Gastrocnemius medialis (tissue), 4 donors: ENCODE measurements around the gene DLL4. TPM values are rescaled to one million over a fixed set of nuclear protein-coding genes. Genes with fewer than 3 reads are reported as not detected.
A peak's percentile ranks its signal among the peaks of the same experiment; 100 is the strongest.

Experiments
- ATAC-seq, 2 donors: fragments of 150-250 bp; one replicate each; pipeline ENCODE4 v1.9.1; 2016
- DNase-seq, 2 donors: peaks; one replicate each; pipeline ENCODE4 v3.0.0-alpha.2; 2019
- H3K27ac ChIP-seq, 4 donors: fragments of 200-600 bp; sonication (generic); 1 replicate in 1 of 4; 2 replicates in 3 of 4; pipeline ENCODE4 v1.5.1; 2016 to 2018; ENCODE audit warnings: mild to moderate bottlenecking in 2 of 4, moderate library complexity in 1 of 4
- H3K27me3 ChIP-seq, 3 donors: fragments of 200-600 bp; sonication (generic) in 2 of 3; 1 replicate in 1 of 3; 2 replicates in 2 of 3; pipeline versions ENCODE4 v1.5.1 to v1.6.0; 2016 to 2019; ENCODE audit warnings: mild to moderate bottlenecking in 1 of 3, moderate library complexity in 1 of 3
- H3K36me3 ChIP-seq, 2 donors: fragments of 200-600 bp; sonication (generic) in 1 of 2; one replicate each; pipeline ENCODE4 v1.5.1; 2017 to 2018
- H3K4me1 ChIP-seq, 2 donors: fragments of 200-600 bp; sonication (generic) in 1 of 2; one replicate each; pipeline ENCODE4 v1.5.1; 2016 to 2017; ENCODE audit warnings: mild to moderate bottlenecking in 2 of 2
- H3K4me3 ChIP-seq, 4 donors: fragments of 200-600 bp; sonication (generic) in 3 of 4; 1 replicate in 1 of 4; 2 replicates in 3 of 4; pipeline ENCODE4 v1.5.1; 2016 to 2019; ENCODE audit warnings: mild to moderate bottlenecking in 2 of 4
- H3K9me3 ChIP-seq, 3 donors: fragments of 200-600 bp; sonication (generic) in 2 of 3; 1 replicate in 1 of 3; 2 replicates in 2 of 3; pipeline ENCODE4 v1.5.1; 2016 to 2019
- POLR2A ChIP-seq, 2 donors: fragments of 450-650 bp; IDR thresholded peaks; one replicate each; pipeline ENCODE4 v1.6.1; 2017; ENCODE audit warnings: antibody characterized with exemption in 2 of 2, mild to moderate bottlenecking in 2 of 2, moderate library complexity in 2 of 2
- in situ Hi-C, 4 donors: fragments of 200-750 bp; cut with MboI; loops; one replicate each; pipeline versions ENCODE4 v1.15.0 to v1.8.0; 2017; ENCODE audit warnings: low sequenced_read_pairs in 4 of 4
- intact Hi-C: fragments of 100-400 bp; cut with DNase I; formaldehyde crosslinking; loops from one replicate; pipeline ENCODE4 v1.15.1; 2023; ENCODE audit warnings: low total_unique reads
- total RNA-seq, 4 donors: library from RNA; depleted of rRNA; stranded (reverse); fragments of >200 nt; gene quantifications; one replicate each; pipeline versions ENCODE4 v1.1.0 to v1.2.3, GENCODE V29; 2016
- TF ChIP-seq, protein P1 (sequence below), 5 experiments: fragments of 450-650 bp in 3 of 5; fragments of 200-600 bp in 2 of 5; sonication (generic) in 2 of 5; IDR thresholded peaks in 4 of 5; conservative IDR thresholded peaks in 1 of 5; 1 replicate in 4 of 5; 2 replicates in 1 of 5; pipeline ENCODE4 v1.5.1; 2016 to 2019; ENCODE audit warnings: antibody characterized with exemption in 5 of 5, mild to moderate bottlenecking in 3 of 5, moderate library complexity in 3 of 5

Gene DLL4
- total RNA-seq, 4 donors from 2014 or later: 5.9 to 15.7 (median 8.9) TPM

DNA sequence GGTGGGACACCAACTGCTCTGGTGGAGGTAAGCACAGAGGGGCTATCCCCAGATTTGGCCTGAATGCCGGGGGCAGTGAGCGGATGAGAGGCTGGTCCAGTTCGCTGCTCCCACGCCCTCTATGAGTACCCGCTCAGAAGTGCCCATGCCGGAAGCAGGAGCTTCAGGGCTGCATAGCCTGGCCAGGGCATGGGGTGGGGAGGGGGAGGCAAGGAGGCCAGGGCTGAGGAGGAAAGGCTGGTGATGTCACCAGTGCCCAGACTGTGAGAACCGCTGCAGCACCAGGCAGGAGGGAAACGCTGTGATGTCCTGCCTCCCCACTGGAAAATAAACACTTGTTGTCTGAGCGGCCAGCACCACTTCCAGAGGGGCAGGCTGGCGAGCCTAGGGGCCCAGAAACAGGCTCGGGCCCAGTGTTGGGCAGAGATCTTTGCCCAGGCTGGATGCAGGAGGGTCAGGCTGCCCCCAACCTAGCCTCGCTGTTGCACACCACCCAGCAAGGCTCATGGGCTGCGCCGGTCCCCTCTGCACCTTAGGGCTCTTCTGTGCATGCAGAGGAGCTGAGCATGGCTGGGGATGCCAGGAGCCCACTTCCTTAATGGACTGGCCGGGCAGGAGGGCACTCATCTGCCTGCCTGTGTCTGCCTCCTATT, 10.9 kb upstream of the DLL4 start:
- Histone ChIP-seq H3K27me3 (no peaks in the 10 kb centered on the region), H3K9me3 (no peaks in the 10 kb centered on the region), H3K36me3 (no peaks in the 10 kb centered on the region), H3K4me1 (peaks cover 5 to 8% of the 10 kb centered on the region in 2 donors), H3K4me3 (peak overlapping the region in 3 of 4 donors; percentile 22 to 32 (median 25)), H3K27ac (peak overlapping the region; percentile 47 to 74 (median 68))
- DNase-seq (no peak), ATAC-seq (peak in 1 of 2 donors; percentile 25)
- in situ Hi-C loops: no loop called here
- TF ChIP-seq POLR2A (IDR thresholded peaks at IDR 0.05): no peak
- TF ChIP-seq, protein P1, sequence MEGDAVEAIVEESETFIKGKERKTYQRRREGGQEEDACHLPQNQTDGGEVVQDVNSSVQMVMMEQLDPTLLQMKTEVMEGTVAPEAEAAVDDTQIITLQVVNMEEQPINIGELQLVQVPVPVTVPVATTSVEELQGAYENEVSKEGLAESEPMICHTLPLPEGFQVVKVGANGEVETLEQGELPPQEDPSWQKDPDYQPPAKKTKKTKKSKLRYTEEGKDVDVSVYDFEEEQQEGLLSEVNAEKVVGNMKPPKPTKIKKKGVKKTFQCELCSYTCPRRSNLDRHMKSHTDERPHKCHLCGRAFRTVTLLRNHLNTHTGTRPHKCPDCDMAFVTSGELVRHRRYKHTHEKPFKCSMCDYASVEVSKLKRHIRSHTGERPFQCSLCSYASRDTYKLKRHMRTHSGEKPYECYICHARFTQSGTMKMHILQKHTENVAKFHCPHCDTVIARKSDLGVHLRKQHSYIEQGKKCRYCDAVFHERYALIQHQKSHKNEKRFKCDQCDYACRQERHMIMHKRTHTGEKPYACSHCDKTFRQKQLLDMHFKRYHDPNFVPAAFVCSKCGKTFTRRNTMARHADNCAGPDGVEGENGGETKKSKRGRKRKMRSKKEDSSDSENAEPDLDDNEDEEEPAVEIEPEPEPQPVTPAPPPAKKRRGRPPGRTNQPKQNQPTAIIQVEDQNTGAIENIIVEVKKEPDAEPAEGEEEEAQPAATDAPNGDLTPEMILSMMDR (IDR thresholded peaks at IDR 0.05 in 4 of 5, conservative IDR thresholded peaks at IDR 0.05 in 1 of 5): no peak
- intact Hi-C loops: no loop called here

DNA sequence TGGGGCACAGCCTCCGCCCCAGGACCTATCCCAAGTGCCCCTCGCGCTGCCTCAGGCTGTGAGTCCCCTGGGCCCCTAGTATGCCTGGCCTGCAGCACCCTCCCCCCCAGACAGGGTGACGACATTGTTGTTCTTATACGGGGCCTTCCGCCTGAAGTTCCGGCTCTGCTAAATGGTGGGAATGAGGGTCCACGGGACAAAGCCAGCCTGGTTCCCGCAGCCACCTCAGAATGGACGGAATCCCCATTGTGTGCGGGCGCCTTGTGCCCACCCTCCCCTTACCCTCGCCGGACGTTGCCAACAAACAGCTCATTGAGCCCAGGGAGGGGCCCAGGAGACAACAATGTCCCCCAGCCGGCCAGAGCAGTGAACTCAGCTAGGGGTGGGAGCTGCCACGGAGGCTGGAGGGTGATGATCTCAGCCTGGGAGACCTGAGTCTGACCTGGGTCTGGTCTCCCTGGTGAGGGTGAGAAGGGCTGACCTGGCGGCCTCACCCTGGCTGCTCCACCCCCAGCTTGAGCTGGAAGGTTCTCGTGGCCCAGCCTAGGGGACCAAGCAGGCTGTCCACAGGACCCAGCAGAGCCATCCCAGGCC, 10.2 kb upstream of the DLL4 start:
- no peaks in the 10 kb centered on the region for H3K9me3 ChIP-seq
- TF ChIP-seq, protein P1 (IDR thresholded peaks at IDR 0.05 in 4 of 5, conservative IDR thresholded peaks at IDR 0.05 in 1 of 5): no peak
- no peak for TF ChIP-seq POLR2A (IDR thresholded peaks at IDR 0.05)
- in situ Hi-C loops: no loop called here
- H3K4me1 ChIP-seq: peaks cover 11 to 14% of the 10 kb centered on the region in 2 donors
- intact Hi-C loops: no loop called here
- H3K27ac ChIP-seq: peak overlapping the region; percentile 47 to 74 (median 68)
- H3K36me3 ChIP-seq: no peaks in the 10 kb centered on the region
- no peaks in the 10 kb centered on the region for H3K27me3 ChIP-seq
- no peak for ATAC-seq
- peak overlapping the region in 2 of 4 donors; percentile 22 to 25 for H3K4me3 ChIP-seq
- no peak for DNase-seq

DNA sequence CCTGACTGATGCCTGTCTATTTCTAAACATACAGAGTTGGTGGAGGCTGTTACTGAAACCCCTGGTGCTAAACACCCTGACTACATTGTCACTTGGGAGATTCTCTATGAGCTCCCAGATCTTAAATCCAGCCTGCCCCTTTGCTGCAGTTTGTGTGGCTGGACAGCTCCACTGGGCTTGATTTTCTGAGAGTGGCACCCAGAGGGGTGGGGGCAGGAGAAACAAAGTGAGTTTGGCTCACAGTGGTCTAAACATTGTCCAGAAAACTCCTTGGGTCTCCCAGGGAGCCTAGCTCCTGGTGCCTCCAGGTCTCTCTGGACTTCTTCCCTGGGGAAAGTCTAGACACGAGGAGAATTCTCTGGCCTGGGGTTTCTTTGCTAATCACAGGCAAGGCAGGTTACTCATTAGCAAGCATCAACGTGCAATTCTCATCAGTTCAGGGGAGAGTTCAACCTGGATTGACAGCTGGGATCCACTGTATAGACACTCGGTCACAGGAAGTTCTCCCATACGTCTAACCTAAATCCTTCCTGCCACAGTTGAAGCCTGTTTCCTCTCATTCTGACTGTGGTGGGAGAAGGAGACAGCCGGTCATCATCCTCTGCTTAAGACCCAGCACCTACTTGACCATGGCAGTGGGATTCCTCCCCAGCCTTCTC, 7.1 kb upstream of the DLL4 start:
- ATAC-seq (no peak), DNase-seq (no peak)
- in situ Hi-C loops (no loop called here), intact Hi-C loops (no loop called here)
- no peak overlapping the region for H3K4me3 ChIP-seq
- H3K4me1 ChIP-seq: peaks cover 26% of the 10 kb centered on the region in 2 donors
- no peaks in the 10 kb centered on the region for H3K36me3 ChIP-seq
- H3K27me3 ChIP-seq: peaks cover 14 to 19% (median 18%) of the 10 kb centered on the region in 3 donors
- H3K9me3 ChIP-seq: no peaks in the 10 kb centered on the region
- H3K27ac ChIP-seq: no peak overlapping the region
- TF ChIP-seq, protein P1 (IDR thresholded peaks at IDR 0.05 in 4 of 5, conservative IDR thresholded peaks at IDR 0.05 in 1 of 5): no peak
- TF ChIP-seq POLR2A (IDR thresholded peaks at IDR 0.05): no peak

DNA sequence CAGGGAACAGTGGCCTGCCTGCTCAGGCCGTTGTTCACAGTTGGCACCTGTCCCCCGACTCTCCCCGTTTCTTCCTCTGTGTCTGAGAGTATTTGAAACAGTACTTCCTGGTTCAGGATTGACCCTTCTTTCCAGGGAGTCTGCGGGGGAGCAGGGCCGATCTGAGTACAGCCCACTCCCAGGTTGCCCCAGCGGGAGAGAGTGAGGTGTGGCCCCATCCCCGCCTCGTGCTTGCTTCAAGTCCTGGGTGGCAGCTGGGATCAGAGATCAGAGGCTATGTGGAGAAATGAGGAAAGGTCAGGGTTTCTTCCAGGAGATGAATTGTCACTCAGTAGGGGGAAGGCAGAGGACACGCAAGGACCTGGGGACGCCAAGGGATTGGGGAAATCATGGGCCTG, 6.5 kb upstream of the DLL4 start:
- no peaks in the 10 kb centered on the region for H3K36me3 ChIP-seq
- no peak overlapping the region for H3K27ac ChIP-seq
- intact Hi-C loops: no loop called here
- in situ Hi-C loops: no loop called here
- no peaks in the 10 kb centered on the region for H3K9me3 ChIP-seq
- ATAC-seq (no peak), DNase-seq (no peak)
- no peak overlapping the region for H3K4me3 ChIP-seq
- peaks cover 27 to 31% of the 10 kb centered on the region in 2 donors for H3K4me1 ChIP-seq
- peaks cover 19 to 24% (median 23%) of the 10 kb centered on the region in 3 donors for H3K27me3 ChIP-seq
- TF ChIP-seq, protein P1 (IDR thresholded peaks at IDR 0.05 in 4 of 5, conservative IDR thresholded peaks at IDR 0.05 in 1 of 5): no peak
- no peak for TF ChIP-seq POLR2A (IDR thresholded peaks at IDR 0.05)
